Measurements from ENCODE around the gene UFM1.

The UFM1 gene

DNA sequence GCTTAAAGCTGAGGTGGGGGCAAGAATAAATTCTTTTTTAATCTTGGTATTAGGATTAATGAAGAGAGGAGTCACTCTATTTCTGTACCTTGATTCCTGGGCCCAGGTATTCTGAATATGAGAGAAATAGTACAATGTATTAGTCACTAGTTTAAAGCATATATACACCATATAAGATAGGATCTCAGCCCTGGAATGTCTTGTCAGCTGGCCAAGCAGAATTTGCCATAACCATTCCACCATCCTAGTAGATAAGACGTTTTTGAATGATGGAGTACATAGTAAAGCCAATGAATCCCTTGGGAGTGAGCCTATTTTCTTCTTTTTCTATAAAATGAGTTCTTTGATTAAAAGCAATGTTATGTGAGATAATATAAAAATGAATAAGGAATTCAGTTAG, 55.6 kb downstream of the UFM1 start:
- no peaks in the 10 kb centered on the region for H3K36me3 ChIP-seq (ENCODE audit: insufficient read depth, low read length)
- H3K4me2 ChIP-seq (ENCODE audit: low read depth, low read length, poor library complexity, severe bottlenecking) = no peak overlapping the region
- H3F3A ChIP-seq (ENCODE audit: low read depth) = no peaks in the 10 kb centered on the region
- H3K9me2 ChIP-seq (replicated peaks; ENCODE audit: low read depth, low read length) = no peaks in the 10 kb centered on the region
- H4K20me1 ChIP-seq (ENCODE audit: insufficient read depth, low read length, poor library complexity, severe bottlenecking) = no peaks in the 10 kb centered on the region
- no peaks in the 10 kb centered on the region for H3K79me2 ChIP-seq (ENCODE audit: insufficient read depth, low read length)
- no peak overlapping the region for H3K4me3 ChIP-seq (ENCODE audit: low read length, poor library complexity, severe bottlenecking)
- TF ChIP-seq, protein P1, sequence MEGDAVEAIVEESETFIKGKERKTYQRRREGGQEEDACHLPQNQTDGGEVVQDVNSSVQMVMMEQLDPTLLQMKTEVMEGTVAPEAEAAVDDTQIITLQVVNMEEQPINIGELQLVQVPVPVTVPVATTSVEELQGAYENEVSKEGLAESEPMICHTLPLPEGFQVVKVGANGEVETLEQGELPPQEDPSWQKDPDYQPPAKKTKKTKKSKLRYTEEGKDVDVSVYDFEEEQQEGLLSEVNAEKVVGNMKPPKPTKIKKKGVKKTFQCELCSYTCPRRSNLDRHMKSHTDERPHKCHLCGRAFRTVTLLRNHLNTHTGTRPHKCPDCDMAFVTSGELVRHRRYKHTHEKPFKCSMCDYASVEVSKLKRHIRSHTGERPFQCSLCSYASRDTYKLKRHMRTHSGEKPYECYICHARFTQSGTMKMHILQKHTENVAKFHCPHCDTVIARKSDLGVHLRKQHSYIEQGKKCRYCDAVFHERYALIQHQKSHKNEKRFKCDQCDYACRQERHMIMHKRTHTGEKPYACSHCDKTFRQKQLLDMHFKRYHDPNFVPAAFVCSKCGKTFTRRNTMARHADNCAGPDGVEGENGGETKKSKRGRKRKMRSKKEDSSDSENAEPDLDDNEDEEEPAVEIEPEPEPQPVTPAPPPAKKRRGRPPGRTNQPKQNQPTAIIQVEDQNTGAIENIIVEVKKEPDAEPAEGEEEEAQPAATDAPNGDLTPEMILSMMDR (conservative IDR thresholded peaks at IDR 0.05; ENCODE audit: low read length) = no peak
- TF ChIP-seq EZH2phosphoT487 (IDR thresholded peaks at IDR 0.05; ENCODE audit: borderline replicate concordance) = no peak
- no peak overlapping the region for H2AFZ ChIP-seq (ENCODE audit: low read length)
- H3K9ac ChIP-seq (ENCODE audit: low read depth, low read length, poor library complexity, severe bottlenecking) = no peak overlapping the region
- H3K4me1 ChIP-seq (ENCODE audit: insufficient read depth, low read length, poor library complexity, severe bottlenecking) = no peaks in the 10 kb centered on the region
- H3K9me3 ChIP-seq (ENCODE audit: insufficient read depth, low read depth, low read length) = no peaks in the 10 kb centered on the region
- H3K27me3 ChIP-seq (ENCODE audit: insufficient read depth, low read length, poor library complexity, severe bottlenecking) = no peaks in the 10 kb centered on the region

DNA sequence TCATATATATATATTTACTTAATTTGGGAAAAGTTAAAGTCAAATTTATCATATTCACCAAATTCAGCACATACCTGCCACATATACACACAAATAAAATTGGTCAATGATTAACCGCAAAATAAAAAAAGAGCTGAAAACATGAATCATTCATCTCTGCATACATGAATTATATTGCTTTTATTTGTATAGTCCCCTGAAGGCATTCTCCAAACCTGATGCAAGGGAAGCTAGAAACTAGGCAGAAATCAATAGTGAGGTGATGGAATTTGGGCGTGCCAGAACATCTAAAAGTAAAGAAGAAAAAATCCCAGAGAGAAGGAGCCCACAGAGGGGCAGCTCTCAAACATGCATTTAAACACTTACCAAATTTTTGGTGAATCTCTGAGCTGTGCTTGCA, 60.1 kb downstream of the UFM1 start:
- Histone ChIP-seq H3K9me2 (replicated peaks; ENCODE audit: low read depth, low read length) (no peaks in the 10 kb centered on the region), H3K27me3 (ENCODE audit: insufficient read depth, low read length, poor library complexity, severe bottlenecking) (no peaks in the 10 kb centered on the region), H4K20me1 (ENCODE audit: insufficient read depth, low read length, poor library complexity, severe bottlenecking) (no peaks in the 10 kb centered on the region), H3K36me3 (ENCODE audit: insufficient read depth, low read length) (no peaks in the 10 kb centered on the region), H3K79me2 (ENCODE audit: insufficient read depth, low read length) (no peaks in the 10 kb centered on the region), H3K9ac (ENCODE audit: low read depth, low read length, poor library complexity, severe bottlenecking) (no peak overlapping the region), H2AFZ (ENCODE audit: low read length) (no peak overlapping the region), H3K4me3 (ENCODE audit: low read length, poor library complexity, severe bottlenecking) (no peak overlapping the region), H3K4me2 (ENCODE audit: low read depth, low read length, poor library complexity, severe bottlenecking) (no peak overlapping the region), H3K4me1 (ENCODE audit: insufficient read depth, low read length, poor library complexity, severe bottlenecking) (no peaks in the 10 kb centered on the region), H3F3A (ENCODE audit: low read depth) (no peaks in the 10 kb centered on the region), H3K9me3 (ENCODE audit: insufficient read depth, low read depth, low read length) (no peaks in the 10 kb centered on the region)
- no peak for TF ChIP-seq EZH2phosphoT487 (IDR thresholded peaks at IDR 0.05; ENCODE audit: borderline replicate concordance)
- TF ChIP-seq, protein P1 (conservative IDR thresholded peaks at IDR 0.05; ENCODE audit: low read length) = no peak

DNA sequence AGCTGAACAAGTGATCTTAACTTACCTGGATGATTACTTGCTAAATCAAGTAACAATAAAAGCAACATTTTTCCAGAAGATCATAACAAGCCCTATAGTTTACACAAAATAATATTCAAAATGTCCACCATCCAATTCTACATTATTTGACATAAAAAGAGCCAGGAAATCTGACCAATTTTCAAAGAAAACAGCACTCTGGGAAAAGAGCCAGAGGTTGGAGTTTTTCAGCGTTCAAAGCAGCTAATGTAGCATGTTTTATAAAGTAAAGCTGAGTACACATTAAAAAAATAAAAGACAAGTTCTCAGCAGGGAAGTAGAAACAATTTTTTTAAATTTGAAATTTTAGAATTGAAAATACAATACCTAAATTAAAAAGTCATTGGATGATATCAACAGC, 62.6 kb downstream of the UFM1 start:
- no peaks in the 10 kb centered on the region for H3F3A ChIP-seq (ENCODE audit: low read depth)
- H3K4me2 ChIP-seq (ENCODE audit: low read depth, low read length, poor library complexity, severe bottlenecking) = no peak overlapping the region
- H3K79me2 ChIP-seq (ENCODE audit: insufficient read depth, low read length) = no peaks in the 10 kb centered on the region
- no peaks in the 10 kb centered on the region for H3K9me2 ChIP-seq (replicated peaks; ENCODE audit: low read depth, low read length)
- H3K4me1 ChIP-seq (ENCODE audit: insufficient read depth, low read length, poor library complexity, severe bottlenecking) = no peaks in the 10 kb centered on the region
- TF ChIP-seq, protein P1 (conservative IDR thresholded peaks at IDR 0.05; ENCODE audit: low read length) = no peak
- TF ChIP-seq EZH2phosphoT487 (IDR thresholded peaks at IDR 0.05; ENCODE audit: borderline replicate concordance) = no peak
- H4K20me1 ChIP-seq (ENCODE audit: insufficient read depth, low read length, poor library complexity, severe bottlenecking) = no peaks in the 10 kb centered on the region
- no peaks in the 10 kb centered on the region for H3K27me3 ChIP-seq (ENCODE audit: insufficient read depth, low read length, poor library complexity, severe bottlenecking)
- no peaks in the 10 kb centered on the region for H3K36me3 ChIP-seq (ENCODE audit: insufficient read depth, low read length)
- H3K9ac ChIP-seq (ENCODE audit: low read depth, low read length, poor library complexity, severe bottlenecking) = no peak overlapping the region
- no peak overlapping the region for H2AFZ ChIP-seq (ENCODE audit: low read length)
- no peaks in the 10 kb centered on the region for H3K9me3 ChIP-seq (ENCODE audit: insufficient read depth, low read depth, low read length)
- no peak overlapping the region for H3K4me3 ChIP-seq (ENCODE audit: low read length, poor library complexity, severe bottlenecking)

All from Loucy (cell line).